ENCODE results near the gene CLEC4G. TPM values are rescaled to one million over a fixed set of nuclear protein-coding genes. Genes with fewer than 3 reads are reported as not detected.
A peak's percentile ranks its signal among the peaks of the same experiment; 100 is the strongest.
"Not testable (repeated sequence)": the region's sequence is repeated elsewhere in the genome, so short reads cannot be mapped to it uniquely, and the experiment has no call there.

The CLEC4G gene, protein sequence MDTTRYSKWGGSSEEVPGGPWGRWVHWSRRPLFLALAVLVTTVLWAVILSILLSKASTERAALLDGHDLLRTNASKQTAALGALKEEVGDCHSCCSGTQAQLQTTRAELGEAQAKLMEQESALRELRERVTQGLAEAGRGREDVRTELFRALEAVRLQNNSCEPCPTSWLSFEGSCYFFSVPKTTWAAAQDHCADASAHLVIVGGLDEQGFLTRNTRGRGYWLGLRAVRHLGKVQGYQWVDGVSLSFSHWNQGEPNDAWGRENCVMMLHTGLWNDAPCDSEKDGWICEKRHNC
- polyA plus RNA-seq (ENCODE audit: insufficient read length in 4 of 4), result under 1 TPM in 1 of 4 donors, not detected in 3; 0.31 TPM

DNA sequence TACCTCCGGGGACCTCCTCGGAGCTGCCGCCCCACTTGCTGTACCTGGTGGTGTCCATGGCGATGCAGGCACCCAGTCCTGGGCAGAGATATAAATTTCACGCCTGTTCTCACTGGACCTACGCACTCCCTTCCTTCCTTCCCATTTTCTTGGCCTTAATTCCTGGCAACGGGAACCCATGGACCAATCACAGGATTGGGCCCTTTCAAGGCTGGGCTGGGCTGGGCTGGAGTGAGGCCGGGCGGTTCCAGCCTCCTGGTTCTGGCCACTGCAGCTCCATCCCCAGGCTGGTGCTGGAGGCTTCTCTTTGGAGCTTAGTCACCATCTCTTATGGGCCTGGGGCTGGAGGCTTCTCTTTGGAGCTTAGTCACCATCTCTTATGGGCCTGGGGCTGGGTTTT is at the start of gene CLEC4G:
Gene CLEC4G, minus strand, starts transcription at position 66 of the 400 bp plus-strand sequence. Its CDS starts 8 bp downstream, at position 58.
- DNase-seq (ENCODE audit: low read depth in 4 of 4, low spot score in 3 of 4), result no peak

DNA sequence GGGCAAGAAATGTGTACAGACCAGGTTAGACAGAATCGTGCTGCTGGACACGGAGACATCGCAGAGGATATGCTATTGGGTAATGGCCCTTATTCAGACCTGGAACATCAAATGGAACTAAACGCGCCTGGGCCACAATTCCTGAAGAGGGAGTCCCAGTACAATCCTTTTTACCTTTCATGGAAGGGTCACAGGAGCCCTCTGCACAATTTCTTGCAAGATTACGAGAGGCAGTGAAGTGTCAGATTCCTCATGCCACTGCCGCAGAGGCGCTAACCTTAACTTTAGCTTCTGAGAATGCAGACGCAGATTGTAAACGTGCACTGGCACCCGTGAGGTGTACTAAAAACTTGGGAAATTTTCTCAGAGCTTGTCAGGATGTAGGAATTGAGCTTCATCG is 49.2 kb upstream of the CLEC4G start:
- no peak for DNase-seq (ENCODE audit: low read depth in 4 of 4, low spot score in 3 of 4)

DNA sequence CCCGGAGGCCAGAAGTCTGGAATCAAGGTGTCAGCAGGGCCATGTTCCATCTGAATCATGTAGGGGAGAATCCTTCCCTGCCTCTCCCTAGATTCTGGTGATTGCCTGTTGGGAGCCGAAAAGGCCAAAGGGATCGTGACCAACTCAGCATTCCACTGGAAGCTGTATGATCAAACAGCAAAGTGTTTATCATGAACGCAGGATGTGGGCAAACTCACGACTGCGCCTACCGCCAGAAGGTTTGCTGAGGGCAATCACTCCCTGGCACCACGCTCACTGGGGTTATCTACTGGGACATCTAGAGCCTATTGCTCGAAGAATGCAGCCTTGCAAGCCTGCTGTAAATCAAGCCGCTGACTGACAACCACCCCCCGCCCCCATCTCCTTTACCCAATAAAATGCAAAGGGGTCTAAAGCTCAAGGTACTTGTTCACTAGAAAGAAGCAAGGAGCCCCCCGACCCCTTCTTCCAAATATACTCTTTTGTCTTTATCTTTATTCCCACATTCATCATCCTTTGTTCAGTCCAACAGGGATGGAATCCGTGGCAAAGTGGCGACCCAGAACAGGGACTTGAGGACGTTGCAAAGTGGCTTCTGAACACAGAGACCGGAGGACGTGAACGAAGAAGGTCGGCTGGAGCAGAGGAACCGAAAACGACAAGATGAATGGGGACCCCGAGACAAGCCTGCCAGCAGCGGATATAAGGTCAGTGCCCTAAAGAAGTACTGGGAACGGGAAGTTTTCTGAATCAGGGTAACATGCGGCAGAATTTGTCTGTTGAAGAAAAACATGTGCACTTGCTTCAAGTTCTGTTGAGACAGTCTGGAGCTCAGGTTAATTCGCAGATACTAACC is 47.9 kb upstream of the CLEC4G start:
- no peak for DNase-seq (ENCODE audit: low read depth in 4 of 4, low spot score in 3 of 4)

DNA sequence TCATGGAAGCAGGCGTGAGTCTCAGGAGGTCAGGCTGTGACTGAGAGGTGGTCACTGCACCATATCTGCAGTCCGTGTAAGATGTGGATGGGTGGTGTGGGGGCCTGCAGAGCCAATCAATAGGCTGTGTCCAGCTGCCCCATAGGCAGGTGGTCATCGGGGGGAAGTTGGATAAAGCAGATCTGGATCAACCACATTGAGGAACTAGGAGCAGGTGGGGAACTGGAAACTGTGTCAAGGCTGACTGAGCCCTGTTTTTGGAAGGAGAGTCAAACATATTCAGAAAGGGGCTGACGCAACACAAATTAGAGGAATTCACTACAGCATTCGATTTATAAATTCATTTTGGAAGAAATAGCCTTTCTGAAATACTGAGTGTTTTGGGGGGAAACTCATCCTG is 46.2 kb upstream of the CLEC4G start:
- DNase-seq (ENCODE audit: low read depth in 4 of 4, low spot score in 3 of 4), result no peak

DNA sequence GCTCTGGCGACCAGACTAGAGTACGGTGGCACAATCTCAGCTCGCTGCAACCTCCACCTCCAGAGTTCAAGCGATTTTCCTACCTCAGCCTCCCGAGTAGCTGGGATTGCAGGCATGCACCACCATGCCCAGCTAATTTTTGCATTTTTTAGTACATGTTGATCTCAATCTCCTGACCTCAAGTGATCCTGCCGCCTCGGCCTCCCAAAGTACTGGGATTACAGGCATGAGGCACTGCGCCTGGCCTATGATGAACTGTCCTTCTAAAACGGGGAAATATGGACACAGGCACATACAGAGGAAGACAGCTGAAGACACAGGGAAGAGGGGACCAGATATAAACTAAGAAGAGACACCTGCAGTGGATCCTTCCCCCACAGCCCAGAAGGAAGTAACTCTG is 43.9 kb upstream of the CLEC4G start:
- DNase-seq (ENCODE audit: low read depth in 4 of 4, low spot score in 3 of 4), result no peak

DNA sequence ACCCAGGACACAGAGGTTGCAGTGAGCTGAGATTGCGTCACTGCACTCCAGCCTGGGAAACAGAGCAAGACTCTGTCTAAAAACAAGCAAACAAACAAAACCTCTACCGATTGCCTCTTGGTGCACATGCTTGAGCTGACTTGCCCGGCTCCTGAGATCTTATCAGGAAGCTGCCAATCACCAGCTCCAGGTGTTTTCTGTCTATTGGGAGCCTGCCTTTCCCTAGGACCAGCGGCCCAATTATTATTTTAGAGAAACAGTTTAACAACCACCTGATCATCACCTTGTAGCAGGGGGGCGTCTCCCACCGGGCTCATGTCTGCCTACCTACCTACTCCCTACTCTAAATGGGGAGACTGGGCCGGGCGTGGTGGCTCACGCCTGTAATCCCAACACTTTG is 41.9 kb upstream of the CLEC4G start:
- DNase-seq (ENCODE audit: low read depth in 4 of 4, low spot score in 3 of 4), result no peak

DNA sequence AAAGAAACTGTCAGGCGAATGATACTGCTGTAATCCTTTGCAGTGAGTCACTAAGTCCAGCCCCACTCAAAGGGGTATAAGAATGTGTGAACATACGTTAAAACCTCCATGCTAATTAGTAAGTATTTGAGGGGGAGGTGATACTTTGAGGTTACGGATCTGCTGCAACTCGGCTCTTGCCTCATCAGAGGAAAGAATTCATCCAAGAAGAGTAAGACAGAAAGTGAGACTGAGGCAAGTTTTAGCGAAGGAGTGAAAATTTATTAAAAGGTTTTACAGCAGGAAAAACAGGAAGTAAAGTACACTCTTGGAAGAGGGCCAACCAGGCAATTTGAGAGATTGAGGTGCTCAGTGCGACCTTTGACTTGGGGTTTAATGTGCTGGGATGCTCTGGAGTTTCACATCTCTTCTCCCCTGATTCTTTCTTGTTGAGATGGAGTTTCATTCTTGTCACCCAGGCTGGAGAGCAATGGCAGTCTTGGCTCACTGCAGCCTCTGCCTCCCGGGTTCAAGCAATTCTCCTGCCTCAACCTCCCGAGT is 40.9 kb upstream of the CLEC4G start:
- no peak for DNase-seq (ENCODE audit: low read depth in 4 of 4, low spot score in 3 of 4)

DNA sequence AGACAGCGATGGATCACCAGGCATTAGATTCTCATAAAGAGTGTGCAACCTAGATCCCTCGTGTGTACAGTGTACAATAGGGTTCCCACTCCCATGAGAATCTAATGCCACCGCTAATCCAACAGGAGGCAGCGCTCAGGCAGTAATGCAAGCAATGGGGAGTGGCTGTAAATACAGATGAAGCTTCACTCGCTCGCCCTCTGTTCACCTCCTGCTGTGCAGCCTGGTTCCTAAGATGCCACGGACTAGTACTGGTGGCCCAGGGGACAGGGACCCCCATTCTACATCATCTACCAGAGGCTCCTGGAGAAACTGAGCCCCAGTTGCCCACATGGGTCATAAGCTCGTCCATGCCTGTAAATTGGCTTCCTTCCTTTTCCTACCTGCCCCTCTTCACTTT is 39.2 kb upstream of the CLEC4G start:
- no peak for DNase-seq (ENCODE audit: low read depth in 4 of 4, low spot score in 3 of 4)

DNA sequence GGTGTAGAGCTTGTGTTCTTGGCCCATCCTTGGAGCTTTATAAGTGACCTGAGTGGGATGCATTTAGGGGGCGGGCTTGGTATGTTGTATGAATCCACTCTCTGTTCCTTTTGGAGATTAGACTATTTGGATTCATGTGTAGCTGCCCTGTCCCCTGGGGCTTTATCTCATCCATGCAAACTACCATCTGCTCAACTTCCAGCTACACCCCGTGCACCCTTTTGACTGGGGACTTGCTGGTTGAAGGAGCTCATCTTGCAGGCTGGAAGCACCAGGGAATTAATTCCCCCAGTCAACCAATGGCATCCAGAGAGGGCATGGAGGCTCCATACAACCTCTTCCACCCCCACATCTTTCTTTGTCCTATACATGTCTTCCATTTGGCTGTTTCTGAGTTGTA is 37.3 kb upstream of the CLEC4G start:
- DNase-seq (ENCODE audit: low read depth in 4 of 4, low spot score in 3 of 4), result no peak

DNA sequence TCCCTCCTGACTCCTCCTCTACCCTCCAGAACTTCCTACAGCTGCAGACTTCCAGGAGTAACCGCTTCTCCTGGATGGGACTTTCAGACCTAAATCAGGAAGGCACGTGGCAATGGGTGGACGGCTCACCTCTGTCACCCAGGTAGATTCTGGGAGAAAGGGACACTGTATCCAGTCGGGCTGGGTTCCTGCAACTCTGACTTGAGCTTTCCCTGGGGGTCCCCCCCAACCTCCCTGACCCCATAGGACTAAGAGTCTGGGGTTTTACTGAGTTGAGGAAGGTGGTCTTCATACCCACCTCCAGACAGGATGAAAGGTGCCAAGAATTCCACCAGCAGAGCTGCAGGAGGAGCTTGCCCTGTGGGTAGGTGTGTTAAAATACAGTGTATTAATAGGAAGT is 35.6 kb upstream of the CLEC4G start:
- no peak for DNase-seq (ENCODE audit: low read depth in 4 of 4, low spot score in 3 of 4)

DNA sequence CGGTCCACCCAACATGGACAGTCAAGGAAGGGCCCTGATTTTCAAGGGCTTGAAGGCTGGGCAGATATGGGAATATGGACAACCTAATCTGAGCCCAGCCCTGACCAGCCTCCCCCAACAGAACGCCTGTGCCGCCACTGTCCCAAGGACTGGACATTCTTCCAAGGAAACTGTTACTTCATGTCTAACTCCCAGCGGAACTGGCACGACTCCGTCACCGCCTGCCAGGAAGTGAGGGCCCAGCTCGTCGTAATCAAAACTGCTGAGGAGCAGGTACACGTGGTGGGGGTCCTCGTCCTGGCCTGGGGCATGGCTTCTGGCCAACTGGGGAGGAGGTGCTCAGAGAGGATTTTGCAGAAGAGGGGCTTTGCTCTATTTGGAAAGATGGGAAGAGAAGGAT is 34.6 kb upstream of the CLEC4G start:
- DNase-seq (ENCODE audit: low read depth in 4 of 4, low spot score in 3 of 4), result no peak

DNA sequence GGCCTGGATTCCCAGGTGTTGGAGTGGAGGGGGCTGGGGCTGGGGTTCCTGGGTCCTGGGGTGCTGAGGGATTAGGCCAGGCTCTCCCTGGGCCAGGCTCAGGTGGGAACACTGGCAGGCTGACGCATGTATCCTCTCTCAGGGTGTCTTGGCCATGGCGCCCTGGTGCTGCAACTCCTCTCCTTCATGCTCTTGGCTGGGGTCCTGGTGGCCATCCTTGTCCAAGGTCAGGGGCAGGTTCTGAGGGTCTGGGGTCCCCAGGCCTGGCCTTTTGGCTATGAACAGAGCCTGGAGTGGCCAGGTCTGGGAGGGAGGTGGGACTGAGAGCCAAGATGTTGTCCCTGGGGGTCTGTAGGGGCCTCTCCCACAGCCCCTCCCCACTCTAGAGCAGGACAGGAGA is 33.1 kb upstream of the CLEC4G start:
- DNase-seq (ENCODE audit: low read depth in 4 of 4, low spot score in 3 of 4), result not testable (repeated sequence)

DNA sequence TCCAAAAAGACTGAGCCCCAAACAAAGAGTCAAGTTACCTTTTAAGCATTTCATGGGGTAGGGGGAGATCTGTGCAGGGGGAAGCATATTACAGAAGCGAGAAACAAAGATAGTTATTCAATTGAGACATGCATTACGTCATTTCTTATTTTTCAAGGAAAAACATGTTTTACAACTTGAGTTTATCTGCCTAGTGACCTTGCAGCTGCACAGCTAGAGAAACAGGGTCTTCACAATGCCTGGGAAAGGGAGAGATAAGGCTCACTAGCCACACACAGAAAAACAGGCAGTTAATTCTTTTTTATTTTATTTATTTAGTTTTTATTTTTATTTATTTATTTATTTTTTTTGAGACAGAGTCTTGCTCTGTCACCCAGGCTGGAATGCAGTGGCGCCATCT is 32.2 kb upstream of the CLEC4G start:
- DNase-seq (ENCODE audit: low read depth in 4 of 4, low spot score in 3 of 4), result not testable (repeated sequence)

DNA sequence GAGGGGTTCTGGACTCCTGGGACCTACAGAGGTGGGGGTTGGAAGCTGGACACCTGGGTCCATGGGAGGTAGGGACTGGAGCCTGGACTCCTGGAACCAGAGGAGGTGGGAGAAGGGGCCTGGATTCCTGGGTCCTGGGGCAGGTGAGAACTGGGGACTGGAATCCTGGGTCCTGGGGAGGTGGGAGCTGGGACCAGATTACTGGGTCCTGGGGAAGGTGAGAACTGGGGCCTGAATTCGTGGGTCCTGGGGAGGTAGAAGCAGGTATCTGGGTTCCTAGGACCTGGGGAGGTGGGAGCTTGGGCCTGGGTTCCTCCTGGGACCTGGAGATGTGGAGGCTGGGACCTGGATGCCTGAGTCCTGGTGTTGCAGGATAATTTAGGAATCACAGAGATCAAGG is 31.8 kb upstream of the CLEC4G start:
- DNase-seq (ENCODE audit: low read depth in 4 of 4, low spot score in 3 of 4), result no peak

DNA sequence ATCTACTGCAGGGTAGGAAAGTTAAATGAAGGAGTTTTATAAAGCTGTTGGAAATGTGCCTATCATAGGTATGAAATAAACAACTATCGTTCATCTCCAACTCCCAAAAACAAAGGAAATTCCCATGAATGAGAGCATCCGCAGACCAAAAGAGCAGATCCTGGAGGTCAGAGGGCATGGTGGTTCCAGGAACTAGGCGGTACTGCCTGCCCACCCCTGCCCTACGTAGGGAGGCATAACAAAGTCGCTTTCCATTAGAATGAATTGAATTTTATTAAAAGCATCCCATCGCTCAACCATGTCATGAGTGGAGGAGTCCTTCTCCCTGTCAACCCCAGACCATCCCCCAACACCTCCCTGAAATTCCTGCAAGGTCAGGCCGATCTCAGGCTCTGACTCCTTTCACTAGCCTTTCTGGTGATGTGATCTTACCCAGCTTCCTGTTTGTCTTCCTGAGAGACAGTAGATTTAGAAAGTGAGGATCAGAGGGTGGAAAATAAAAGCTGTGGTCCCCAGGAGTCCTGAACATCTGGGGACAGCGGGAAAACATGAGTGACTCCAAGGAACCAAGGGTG is 30.9 kb upstream of the CLEC4G start, which contains the start of gene CLEC4M:
Gene CLEC4M, plus strand, starts transcription at position 525 of the 575 bp plus-strand sequence. Its CDS starts 24 bp downstream, at position 549.
- DNase-seq (ENCODE audit: low read depth in 4 of 4, low spot score in 3 of 4), result no peak

DNA sequence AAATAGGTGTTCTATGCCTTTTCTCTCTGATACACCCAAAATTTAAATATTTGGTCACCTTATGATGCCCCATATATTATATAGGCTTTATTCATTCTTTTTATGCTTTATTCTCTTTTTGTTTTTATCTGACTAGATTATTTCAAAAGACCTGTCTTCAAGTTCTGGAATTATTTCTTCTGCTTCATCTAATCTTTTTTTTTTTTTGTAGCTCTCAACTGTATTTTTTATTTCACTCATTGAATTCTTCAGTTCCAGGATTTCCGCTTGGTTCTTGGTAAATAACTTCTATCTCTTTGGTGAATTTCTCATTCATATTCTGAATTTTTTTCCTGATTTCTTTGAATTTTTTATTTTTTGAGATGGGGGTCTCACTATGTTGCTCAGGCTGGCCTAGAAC is 27.2 kb upstream of the CLEC4G start:
- no peak for DNase-seq (ENCODE audit: low read depth in 4 of 4, low spot score in 3 of 4)

DNA sequence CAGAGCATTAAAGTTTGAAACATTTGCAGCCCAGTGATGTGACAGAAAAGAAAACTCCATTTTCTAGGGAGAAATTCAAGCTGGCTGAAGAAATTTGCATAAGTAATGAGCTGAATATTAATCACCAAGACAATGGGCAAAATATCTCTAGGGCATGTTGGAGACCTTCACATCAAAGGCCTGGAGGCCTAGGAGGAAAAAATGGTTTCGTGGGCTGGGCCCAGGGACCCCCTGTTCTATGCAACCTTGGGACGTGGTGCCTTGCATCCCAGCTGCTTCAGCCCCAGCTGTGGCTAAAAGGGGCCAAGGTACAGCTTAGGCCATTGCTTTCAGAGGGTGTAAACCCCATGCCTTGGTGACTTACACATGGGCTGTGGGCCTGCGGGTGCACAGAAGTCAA is 25.4 kb upstream of the CLEC4G start:
- DNase-seq (ENCODE audit: low read depth in 4 of 4, low spot score in 3 of 4), result no peak

DNA sequence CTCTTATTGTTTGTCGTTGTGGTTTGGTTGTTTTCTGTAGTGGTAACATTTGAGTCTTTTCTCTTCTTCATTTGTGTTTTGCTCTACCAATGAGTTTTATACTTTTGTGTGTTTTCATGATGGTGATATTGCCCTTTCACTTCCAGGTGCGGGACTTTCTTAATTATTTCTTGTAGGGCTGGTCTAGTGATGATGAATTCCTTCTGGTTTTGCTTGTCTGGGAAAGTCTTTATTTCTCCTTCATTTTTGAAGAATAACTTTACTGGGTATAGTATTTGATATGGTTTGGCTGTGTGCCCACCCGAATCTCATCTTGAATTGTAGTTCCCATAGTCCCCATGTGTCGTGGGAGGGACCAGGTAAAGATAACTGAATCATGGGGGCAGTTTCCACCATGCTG is 24.3 kb upstream of the CLEC4G start:
- DNase-seq (ENCODE audit: low read depth in 4 of 4, low spot score in 3 of 4), result no peak

DNA sequence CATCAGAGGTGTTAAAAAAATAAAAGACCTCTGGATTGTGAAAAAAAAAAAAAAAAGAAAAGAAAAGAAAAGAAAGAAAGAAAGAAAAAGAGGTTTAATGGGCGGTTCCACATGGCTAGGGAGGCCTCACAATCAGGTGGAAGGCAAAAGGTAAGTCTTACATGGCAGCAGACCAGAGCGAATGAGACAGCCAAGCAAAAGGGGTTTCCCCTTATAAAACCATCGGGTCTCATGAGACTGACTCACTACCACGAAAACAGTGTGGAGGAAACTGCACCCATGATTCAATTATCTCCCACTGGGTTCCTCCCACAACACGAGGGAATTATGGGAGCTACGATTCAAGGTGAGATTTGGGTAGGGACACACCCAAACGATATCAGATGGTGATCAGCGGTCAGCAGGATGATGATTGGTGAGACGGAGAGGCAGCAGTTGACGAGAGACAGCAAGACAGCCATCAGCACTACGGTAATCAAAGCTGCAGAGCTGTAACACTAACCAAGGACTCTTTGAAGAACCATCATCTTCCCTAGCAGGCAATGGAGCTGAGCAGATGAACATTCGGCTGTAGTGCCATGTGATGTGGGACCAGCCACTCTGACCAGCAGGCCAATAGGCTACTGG is 19.4 kb upstream of the CLEC4G start:
- no peak for DNase-seq (ENCODE audit: low read depth in 4 of 4, low spot score in 3 of 4)

DNA sequence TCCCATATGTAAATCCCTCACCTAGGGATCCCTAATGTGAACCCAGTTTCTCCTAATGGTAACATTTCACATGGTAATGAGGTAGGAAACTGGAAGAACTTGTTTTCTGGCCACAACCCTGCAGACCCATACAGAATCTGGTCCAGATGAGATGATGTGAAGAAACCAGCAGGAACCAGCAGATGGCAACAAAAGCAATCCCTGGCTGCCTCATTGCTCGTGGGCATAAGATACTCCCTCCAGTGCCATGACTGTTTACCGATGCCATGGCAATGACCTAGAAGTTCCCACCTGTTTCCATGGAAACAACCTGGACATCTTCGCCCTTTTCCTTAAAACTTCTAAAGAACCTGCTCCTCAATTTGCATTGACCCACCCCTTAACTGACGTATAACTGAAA is 16.8 kb upstream of the CLEC4G start:
- DNase-seq (ENCODE audit: low read depth in 4 of 4, low spot score in 3 of 4), result peak in 2 of 4 donors; percentile 25 to 39

DNA sequence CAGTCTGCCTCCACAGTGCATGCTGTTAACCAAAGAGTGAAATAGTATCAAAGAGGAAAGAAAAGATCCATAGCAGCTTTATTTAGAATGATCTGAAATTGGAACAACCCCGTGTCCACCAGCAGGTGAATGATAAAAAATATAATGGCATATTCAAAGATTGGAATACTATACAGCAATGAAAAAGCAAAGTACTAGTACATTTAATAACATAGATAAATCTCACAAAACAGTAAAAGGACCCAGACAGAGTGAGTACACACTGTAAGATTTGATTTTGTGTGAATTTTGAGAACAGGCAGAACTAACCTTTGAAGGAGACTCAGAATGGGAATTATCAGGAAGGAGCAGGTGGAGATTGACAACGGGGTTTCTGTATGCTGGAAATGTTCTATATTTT is 16.3 kb upstream of the CLEC4G start:
- DNase-seq (ENCODE audit: low read depth in 4 of 4, low spot score in 3 of 4), result no peak

Measured in left renal pelvis (tissue), 4 donors.